HEK293 (cell line): ENCODE results near the gene SARS2.
"Not testable (repeated sequence)": the region's sequence is repeated elsewhere in the genome, so short reads cannot be mapped to it uniquely, and the experiment has no call there.

ENCODE experiments used
- CTCF ChIA-PET: fragments of 350-600 bp; formaldehyde crosslinking; extraction: SDS; loops from one replicate; lab custom pipeline; 2021; ENCODE audit warnings: antibody characterized with exemption; lab: Yijun Ruan, JAX
- POLR2A ChIA-PET: fragments of 300-600 bp; formaldehyde crosslinking; extraction: SDS; loops from one replicate; lab custom pipeline; 2020; ENCODE audit warnings: antibody characterized with exemption, inconsistent platforms; lab: Yijun Ruan, JAX
- H3K27ac ChIP-seq: fragments of 200-500 bp; sonication (Bioruptor generic); 2 replicates; pipeline ENCODE4 v1.5.1; 2014; ENCODE audit warnings: low read depth, low read length, control low read depth, inconsistent platforms; ENCODE audit errors: extremely low read depth
- H3K36me3 ChIP-seq, 2 experiments: fragments of 200-500 bp in 1 of 2; sonication (Bioruptor generic) in 1 of 2; 1 replicate in 1 of 2; 2 replicates in 1 of 2; pipeline ENCODE4 v1.5.1; 2014 to 2017; ENCODE audit warnings: inconsistent platforms in 2 of 2, low read length in 2 of 2; ENCODE audit not compliant: control insufficient read depth in 2 of 2, insufficient read depth in 1 of 2
- H3K4me1 ChIP-seq: fragments of 200-500 bp; sonication (Bioruptor generic); 2 replicates; pipeline ENCODE4 v1.5.1; 2014; ENCODE audit warnings: mild to moderate bottlenecking, low read length, inconsistent platforms; ENCODE audit not compliant: control insufficient read depth, insufficient read depth
- H3K4me3 ChIP-seq: 2 replicates; pipeline ENCODE4 v1.5.1; 2011; ENCODE audit warnings: low read depth, mild to moderate bottlenecking, control low read depth, low read length, moderate library complexity
- H3K9me3 ChIP-seq: fragments of 200-500 bp; sonication (Bioruptor generic); 2 replicates; pipeline ENCODE4 v1.5.1; 2014; ENCODE audit warnings: low read depth, low read length, inconsistent platforms; ENCODE audit not compliant: control insufficient read depth, insufficient read depth
- EGR2 ChIP-seq: fragments of 450-650 bp; formaldehyde crosslinking; IDR thresholded peaks from 2 replicates; pipeline ENCODE4 v1.5.1; 2016; ENCODE audit warnings: low read depth, missing biosample characterization, missing genetic modification characterization
- GLIS1 ChIP-seq: fragments of 450-650 bp; formaldehyde crosslinking; IDR thresholded peaks from 2 replicates; pipeline ENCODE4 v1.5.1; 2016; ENCODE audit warnings: missing biosample characterization, missing genetic modification characterization
- GLIS2 ChIP-seq: fragments of 450-650 bp; formaldehyde crosslinking; IDR thresholded peaks from 2 replicates; pipeline ENCODE4 v1.5.1; 2016; ENCODE audit warnings: missing biosample characterization, missing genetic modification characterization
- KLF1 ChIP-seq: fragments of 450-650 bp; formaldehyde crosslinking; IDR thresholded peaks from 2 replicates; pipeline ENCODE4 v1.5.1; 2016; ENCODE audit warnings: missing biosample characterization, missing genetic modification characterization
- ZBTB1 ChIP-seq: fragments of 450-650 bp; formaldehyde crosslinking; IDR thresholded peaks from 2 replicates; pipeline ENCODE4 v1.5.1; 2016; ENCODE audit warnings: missing biosample characterization, missing genetic modification characterization
- ZBTB7A ChIP-seq: fragments of 450-650 bp; formaldehyde crosslinking; IDR thresholded peaks from 2 replicates; pipeline ENCODE4 v1.5.1; 2016; ENCODE audit warnings: low read depth, missing biosample characterization, missing genetic modification characterization
- ZFHX2 ChIP-seq: fragments of 450-650 bp; formaldehyde crosslinking; conservative IDR thresholded peaks from 2 replicates; pipeline ENCODE4 v1.5.1; 2016; ENCODE audit warnings: missing biosample characterization, missing genetic modification characterization
- ZIC2 ChIP-seq: fragments of 450-650 bp; formaldehyde crosslinking; IDR thresholded peaks from 2 replicates; pipeline ENCODE4 v1.5.1; 2016; ENCODE audit warnings: missing biosample characterization, missing genetic modification characterization
- ZNF121 ChIP-seq: fragments of 450-650 bp; formaldehyde crosslinking; IDR thresholded peaks from 2 replicates; pipeline ENCODE4 v1.5.1; 2016; ENCODE audit warnings: missing biosample characterization, missing genetic modification characterization
- ZNF366 ChIP-seq: fragments of 450-650 bp; formaldehyde crosslinking; conservative IDR thresholded peaks from 2 replicates; pipeline ENCODE4 v1.5.1; 2016; ENCODE audit warnings: missing biosample characterization, missing genetic modification characterization
- ZNF37A ChIP-seq: fragments of 450-650 bp; IDR thresholded peaks from 2 replicates; pipeline ENCODE4 v1.5.1; 2018; ENCODE audit warnings: missing biosample characterization, missing genetic modification characterization
- ZNF707 ChIP-seq: fragments of 450-650 bp; formaldehyde crosslinking; IDR thresholded peaks from 2 replicates; pipeline ENCODE4 v1.5.1; 2016; ENCODE audit warnings: missing biosample characterization, missing genetic modification characterization
- ZNF791 ChIP-seq: fragments of 450-650 bp; formaldehyde crosslinking; IDR thresholded peaks from 2 replicates; pipeline ENCODE4 v1.5.1; 2016; ENCODE audit warnings: missing biosample characterization, missing genetic modification characterization
- TF ChIP-seq, protein P1 (sequence below): fragments of 450-650 bp; formaldehyde crosslinking; IDR thresholded peaks from 2 replicates; pipeline ENCODE4 v1.5.1; 2016; ENCODE audit warnings: missing biosample characterization, missing genetic modification characterization
- TF ChIP-seq, protein P2 (sequence below): fragments of 450-650 bp; formaldehyde crosslinking; IDR thresholded peaks from 2 replicates; pipeline ENCODE4 v1.5.1; 2016; ENCODE audit warnings: missing biosample characterization, missing genetic modification characterization

The SARS2 gene

DNA sequence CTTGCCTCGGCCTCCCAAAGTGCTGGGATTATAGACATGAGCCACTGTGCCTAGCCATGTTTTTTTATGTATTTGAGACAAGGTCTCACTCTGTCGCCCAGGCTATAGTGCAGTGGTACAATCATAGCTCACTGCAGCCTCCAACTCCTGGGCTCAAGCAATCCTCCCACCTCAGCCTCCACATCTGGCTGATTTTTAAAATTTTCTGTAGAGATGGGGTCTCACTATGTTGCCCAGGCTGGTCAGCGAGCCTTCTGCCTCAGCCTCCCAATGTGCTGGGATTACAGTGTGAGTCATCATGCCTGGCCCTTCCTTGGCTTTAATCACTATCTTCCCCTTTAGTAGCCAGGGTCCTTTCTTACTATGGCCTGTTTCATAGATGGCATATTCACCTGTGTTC lies 45.9 kb downstream of the SARS2 start:
- H3K4me1 ChIP-seq, H3K27ac ChIP-seq, H3K4me3 ChIP-seq: not testable (repeated sequence)
- CTCF ChIA-PET = interaction anchor here (0.5 to 2.2 kb wide), 4 partner anchors 16 to 482 kb away, joined by 4 to 8 read pairs (median 5); partner anchors contain the start of genes FAM98C and NFKBIB
- POLR2A ChIA-PET = interaction anchor here (0.7 kb wide), 2 partner anchors 381 to 468 kb away, joined by 3 to 4 read pairs; no protein-coding TSS in a partner anchor
- H3K36me3 ChIP-seq = peaks cover 19 to 51% of the 10 kb centered on the region in 2 experiments
- peak; percentile 99 for TF ChIP-seq ZNF121
- TF ChIP-seq, protein P1, sequence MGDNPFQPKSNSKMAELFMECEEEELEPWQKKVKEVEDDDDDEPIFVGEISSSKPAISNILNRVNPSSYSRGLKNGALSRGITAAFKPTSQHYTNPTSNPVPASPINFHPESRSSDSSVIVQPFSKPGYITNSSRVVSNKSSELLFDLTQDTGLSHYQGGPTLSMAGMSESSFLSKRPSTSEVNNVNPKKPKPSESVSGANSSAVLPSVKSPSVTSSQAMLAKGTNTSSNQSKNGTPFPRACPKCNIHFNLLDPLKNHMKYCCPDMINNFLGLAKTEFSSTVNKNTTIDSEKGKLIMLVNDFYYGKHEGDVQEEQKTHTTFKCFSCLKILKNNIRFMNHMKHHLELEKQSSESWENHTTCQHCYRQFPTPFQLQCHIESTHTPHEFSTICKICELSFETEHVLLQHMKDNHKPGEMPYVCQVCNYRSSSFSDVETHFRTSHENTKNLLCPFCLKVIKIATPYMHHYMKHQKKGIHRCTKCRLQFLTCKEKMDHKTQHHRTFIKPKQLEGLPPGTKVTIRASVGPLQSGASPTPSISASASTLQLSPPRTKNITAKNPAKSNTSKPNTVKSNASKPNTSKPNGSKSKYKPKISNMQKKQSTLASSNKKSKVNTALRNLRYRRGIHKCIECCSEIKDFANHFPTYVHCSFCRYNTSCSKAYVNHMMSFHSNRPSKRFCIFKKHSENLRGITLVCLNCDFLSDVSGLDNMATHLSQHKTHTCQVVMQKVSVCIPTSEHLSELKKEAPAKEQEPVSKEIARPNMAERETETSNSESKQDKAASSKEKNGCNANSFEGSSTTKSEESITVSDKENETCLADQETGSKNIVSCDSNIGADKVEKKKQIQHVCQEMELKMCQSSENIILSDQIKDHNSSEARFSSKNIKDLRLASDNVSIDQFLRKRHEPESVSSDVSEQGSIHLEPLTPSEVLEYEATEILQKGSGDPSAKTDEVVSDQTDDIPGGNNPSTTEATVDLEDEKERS (tag by site-specific recombination) = 0 out of 2 replicates have a peak, but pooled peaks have one; percentile 58
- TF ChIP-seq, all 188 proteins: peak for 2; not testable (repeated sequence) for 186
- H3K9me3 ChIP-seq = not testable (repeated sequence)

DNA sequence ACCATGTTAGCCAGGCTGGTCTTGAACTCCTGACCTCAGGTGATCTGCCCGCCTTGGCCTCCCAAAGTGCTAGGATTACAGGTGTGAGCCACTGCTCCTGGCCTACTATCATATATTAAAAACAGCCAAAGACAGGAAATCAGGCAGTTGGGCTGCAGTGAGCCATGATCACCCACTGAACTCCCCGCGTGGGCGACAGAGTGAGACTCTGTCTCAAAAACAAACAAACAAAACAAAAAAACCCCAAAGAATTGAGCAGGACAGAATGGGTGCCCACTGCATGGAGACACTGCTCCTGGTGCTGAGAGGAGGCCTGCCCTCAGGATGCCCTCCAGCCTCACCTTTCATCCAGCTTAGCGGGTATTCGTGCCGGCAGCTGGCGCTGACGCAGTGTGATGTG lies 47.3 kb downstream of the SARS2 start:
- POLR2A ChIA-PET = interaction anchor here (0.6 to 2.4 kb wide), 2 partner anchors 34 to 52 kb away, joined by 5 to 9 read pairs; no protein-coding TSS in a partner anchor
- H3K27ac ChIP-seq = 0 out of 2 replicates have a peak overlapping the region, but pooled peaks have one; percentile 2
- peaks cover 9 to 51% of the 10 kb centered on the region in 2 experiments for H3K36me3 ChIP-seq
- no peak for TF ChIP-seq ZNF366 (tag by site-specific recombination)
- TF ChIP-seq, protein P2, sequence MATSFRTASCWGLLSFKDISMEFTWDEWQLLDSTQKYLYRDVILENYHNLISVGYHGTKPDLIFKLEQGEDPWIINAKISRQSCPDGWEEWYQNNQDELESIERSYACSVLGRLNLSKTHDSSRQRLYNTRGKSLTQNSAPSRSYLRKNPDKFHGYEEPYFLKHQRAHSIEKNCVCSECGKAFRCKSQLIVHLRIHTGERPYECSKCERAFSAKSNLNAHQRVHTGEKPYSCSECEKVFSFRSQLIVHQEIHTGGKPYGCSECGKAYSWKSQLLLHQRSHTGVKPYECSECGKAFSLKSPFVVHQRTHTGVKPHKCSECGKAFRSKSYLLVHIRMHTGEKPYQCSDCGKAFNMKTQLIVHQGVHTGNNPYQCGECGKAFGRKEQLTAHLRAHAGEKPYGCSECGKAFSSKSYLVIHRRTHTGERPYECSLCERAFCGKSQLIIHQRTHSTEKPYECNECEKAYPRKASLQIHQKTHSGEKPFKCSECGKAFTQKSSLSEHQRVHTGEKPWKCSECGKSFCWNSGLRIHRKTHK = no peak
- no peak for TF ChIP-seq ZNF791 (tag by site-specific recombination)
- peak; percentile 66 for TF ChIP-seq ZFHX2
- TF ChIP-seq EGR2 (tag by site-specific recombination) = 0 out of 2 replicates have a peak, but pooled peaks have one; percentile 30
- TF ChIP-seq ZNF37A (tag by site-specific recombination) = no peak
- H3K4me3 ChIP-seq = no peak overlapping the region
- CTCF ChIA-PET = interaction anchor here (0.6 to 1.4 kb wide), 2 partner anchors 13 to 227 kb away, joined by 6 to 8 read pairs; no protein-coding TSS in a partner anchor
- no peaks in the 10 kb centered on the region for H3K9me3 ChIP-seq
- peaks cover 4% of the 10 kb centered on the region for H3K4me1 ChIP-seq

DNA sequence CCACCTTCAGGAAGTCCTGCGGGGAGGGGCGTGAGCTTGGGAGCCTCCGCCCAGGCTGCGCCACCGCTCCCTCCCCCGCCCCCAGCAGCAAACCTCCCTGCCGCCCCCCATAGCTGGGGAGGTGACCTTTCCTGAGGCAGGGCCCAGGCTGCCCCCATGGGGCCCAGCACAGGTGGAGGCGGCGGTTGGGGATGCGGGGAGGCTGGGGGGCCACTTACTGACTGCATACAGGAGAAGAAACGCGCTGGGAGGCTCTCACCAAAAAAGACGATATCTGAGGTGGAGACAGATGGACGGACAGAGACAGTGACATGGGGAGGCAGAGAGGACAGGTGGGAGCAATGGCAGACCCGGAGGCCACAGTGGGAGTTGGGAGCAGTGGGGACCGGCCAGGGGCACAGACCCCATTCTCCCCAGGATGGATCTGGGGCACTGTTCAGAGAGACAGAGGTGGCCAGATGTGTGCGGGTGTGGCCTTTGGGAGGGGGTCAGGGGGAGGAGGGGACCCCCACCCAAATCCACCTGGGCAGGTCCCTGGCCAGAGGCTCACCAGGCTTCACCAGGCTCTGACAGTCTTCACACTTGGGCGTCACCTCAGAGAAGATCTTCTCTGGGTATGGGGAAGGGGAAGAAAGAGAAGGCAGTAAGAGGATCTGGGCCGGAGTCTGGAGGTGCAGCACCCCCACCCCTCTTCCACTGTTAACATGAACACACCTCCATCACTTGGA lies 49.5 kb downstream of the SARS2 start:
- ChIA-PET CTCF (interaction anchor here (0.7 to 1.3 kb wide), 3 partner anchors 10 to 98 kb away, joined by 3 to 4 read pairs (median 3); no protein-coding TSS in a partner anchor), POLR2A (interaction anchor here (0.6 to 2.4 kb wide), 2 partner anchors 13 to 32 kb away, joined by 4 to 9 read pairs; no protein-coding TSS in a partner anchor)
- TF ChIP-seq KLF1 (tag by site-specific recombination) = peak; percentile 83
- peak; percentile 19; the same call in 1 of the 2 replicates for TF ChIP-seq ZFHX2
- TF ChIP-seq ZIC2 (tag by site-specific recombination) = peak; percentile 25; the same call in 1 of the 2 replicates
- no peak for TF ChIP-seq ZNF707 (tag by site-specific recombination)
- TF ChIP-seq GLIS1 (tag by site-specific recombination) = peak; percentile 71
- peak; percentile 61; the same call in 1 of the 2 replicates for TF ChIP-seq ZBTB7A
- TF ChIP-seq GLIS2 (tag by site-specific recombination) = peak; percentile 45
- no peak for TF ChIP-seq ZBTB1
- no peak overlapping the region for H3K27ac ChIP-seq
- peaks cover 8% of the 10 kb centered on the region for H3K4me1 ChIP-seq
- H3K4me3 ChIP-seq = no peak overlapping the region
- H3K36me3 ChIP-seq = peaks cover 7 to 34% of the 10 kb centered on the region in 2 experiments; a peak in 2 of 3 replicates
- no peaks in the 10 kb centered on the region for H3K9me3 ChIP-seq
